HG03571 (cell line): ENCODE results near the gene ITGA3.

Experiments
- ATAC-seq: cut with Tn5 transposase; IDR thresholded peaks from one replicate; pipeline ENCODE4 v1.9.1; 2021; ENCODE audit not compliant: unreplicated experiment

The ITGA3 gene

DNA sequence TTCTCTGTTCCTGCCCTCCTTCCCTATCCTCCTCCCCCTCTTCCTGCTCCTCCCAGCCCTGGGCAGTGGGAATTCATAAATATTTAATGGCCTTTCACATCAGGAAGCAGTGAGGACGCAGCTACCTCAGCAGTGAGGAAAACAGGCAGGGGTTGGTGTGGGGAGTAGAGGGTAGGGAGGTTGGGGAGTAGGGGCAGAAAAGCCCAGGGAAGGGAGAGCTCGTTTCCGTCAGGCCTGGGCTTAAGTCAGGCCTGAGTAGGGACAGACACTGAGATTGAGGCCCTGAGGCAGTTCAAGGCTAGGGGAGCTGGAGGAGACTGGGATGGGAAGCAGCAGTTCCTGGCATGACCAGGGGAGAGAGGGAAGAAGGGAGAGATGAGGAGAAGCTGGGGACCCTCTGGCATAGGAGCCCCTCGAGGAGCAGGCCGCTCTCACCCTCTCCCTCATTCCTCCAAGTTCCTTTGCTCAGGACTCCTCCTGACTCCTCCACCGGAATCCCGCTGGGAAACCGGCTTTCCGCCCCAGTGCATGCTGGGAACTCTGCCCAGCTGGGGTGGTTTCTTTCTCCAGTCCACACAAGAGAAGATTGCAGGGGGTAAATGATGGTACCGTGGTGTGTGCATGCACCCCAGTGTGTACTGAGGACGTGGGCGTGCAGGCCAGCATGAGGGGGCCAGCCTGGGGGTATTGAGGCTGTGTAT lies 67.9 kb downstream of the ITGA3 start:
- ATAC-seq: no peak

DNA sequence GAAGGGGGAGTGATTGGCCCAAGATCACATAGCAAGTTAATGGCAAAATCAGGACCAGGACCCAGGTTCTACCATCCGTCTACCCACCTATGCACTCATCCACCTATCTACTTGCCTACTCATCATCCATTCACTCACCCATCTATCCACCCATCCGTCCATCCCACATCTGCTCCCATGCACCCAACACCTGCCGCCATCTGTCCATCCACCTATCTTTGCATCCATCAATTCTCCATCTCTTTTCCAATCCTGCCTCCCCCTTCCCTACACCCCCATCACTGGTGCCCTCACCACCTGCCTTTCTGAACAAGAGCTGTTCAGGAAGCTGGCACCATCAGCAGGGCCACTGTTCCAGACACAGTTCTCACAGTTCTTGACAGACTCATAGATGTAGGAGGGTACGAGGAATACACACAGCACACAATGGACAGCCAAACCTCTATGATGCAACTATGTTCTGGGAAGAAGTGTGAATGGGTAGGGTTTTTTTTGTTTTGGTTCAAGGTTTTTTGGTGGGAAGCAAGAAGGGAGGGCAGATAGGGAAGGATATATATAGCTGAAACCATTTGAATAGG lies 69.6 kb downstream of the ITGA3 start:
- ATAC-seq: no peak

DNA sequence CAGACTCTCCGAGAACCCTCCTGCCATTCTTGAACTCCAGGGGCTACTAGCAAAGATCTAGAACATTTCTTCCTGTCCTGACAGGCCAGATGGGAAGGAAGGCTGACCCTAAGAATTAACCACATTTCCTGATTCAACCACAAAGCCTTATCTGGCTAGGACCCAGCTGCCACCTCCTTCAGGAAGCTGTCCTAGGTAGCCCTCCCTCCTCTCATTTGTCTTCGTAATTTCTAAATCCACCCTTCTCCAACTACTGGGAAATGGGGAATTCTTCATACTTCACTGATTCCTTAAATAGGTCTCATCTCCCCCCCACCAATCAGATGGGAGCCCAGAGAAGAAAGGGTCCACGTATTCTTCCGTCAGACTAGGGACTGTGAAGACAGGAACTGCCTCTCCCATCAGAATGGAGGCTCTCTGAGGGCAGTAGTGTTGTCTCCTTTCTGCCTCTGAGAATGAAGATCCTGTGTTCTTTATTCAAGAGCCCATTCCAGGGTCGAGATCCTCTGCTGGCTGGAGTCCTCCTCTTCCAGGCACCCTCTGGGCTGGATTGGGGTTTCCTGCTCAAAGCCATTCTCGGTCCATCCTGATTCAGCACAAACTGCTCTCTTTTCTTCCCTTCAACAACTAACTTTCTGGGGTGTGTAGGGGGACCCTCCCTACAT lies 71.9 kb downstream of the ITGA3 start:
- ATAC-seq: no peak

DNA sequence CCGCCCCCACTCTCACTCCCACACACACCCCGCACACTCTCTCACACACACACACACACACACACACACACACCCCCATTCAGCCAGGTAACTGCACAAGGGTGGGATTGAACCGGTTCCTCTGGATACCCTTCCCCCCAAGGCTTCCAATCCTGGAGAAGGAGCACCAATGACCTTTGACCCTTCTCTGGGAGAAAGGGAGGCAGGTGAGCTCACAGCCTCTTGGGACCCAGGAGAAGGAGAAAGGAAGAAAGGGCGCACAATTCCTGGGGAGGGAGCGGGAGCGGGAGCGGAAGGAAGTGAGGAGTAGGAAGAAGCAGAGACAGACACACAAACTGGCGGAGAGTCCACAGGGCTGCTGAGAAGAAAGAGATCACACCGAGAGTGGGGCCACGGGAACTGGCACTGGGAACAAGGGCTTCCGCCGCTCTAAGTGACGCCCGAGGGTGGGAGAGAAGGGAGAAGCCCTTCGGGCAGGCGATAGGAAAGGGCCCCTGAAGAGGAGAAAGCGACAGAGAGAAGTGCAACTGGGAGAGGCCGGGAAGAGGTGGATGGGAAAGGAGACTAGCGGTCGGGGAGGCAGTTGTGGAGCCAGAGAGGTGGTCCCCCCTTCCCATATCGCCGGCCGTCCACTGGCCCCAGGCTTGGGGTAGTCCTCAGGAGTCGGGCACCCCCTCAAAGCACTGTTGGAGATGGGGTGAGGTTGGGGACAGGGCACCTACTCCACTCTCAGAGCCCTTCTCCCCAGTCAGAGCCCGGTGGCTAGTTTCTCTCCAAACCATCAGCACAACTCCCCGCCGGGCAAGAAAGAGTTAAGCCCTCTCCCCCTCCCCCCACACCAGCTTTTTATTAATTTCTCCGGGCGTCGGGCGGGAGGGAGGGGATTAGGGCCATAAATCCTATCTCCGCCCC lies 72.8 kb downstream of the ITGA3 start:
- ATAC-seq: no peak

DNA sequence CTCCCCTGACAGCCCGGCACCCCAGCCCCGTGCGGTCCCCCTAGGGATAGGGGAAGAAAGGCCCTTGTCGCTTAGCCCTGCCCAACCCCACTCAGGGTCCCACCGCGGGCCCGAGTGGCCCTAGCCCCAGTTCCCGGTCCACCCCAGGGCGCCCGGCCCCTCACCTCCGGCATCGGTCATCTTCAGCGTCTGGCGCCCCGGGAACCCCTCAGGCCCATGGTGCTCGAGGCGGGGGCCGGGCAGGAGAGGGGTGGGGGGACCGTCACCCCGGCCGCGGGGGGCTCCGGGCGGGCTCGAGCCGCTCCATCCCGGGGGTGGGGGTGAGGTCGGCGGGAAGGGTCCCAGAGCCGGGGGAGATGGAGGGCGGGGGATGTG lies 73.4 kb downstream of the ITGA3 start:
- ATAC-seq: no peak

DNA sequence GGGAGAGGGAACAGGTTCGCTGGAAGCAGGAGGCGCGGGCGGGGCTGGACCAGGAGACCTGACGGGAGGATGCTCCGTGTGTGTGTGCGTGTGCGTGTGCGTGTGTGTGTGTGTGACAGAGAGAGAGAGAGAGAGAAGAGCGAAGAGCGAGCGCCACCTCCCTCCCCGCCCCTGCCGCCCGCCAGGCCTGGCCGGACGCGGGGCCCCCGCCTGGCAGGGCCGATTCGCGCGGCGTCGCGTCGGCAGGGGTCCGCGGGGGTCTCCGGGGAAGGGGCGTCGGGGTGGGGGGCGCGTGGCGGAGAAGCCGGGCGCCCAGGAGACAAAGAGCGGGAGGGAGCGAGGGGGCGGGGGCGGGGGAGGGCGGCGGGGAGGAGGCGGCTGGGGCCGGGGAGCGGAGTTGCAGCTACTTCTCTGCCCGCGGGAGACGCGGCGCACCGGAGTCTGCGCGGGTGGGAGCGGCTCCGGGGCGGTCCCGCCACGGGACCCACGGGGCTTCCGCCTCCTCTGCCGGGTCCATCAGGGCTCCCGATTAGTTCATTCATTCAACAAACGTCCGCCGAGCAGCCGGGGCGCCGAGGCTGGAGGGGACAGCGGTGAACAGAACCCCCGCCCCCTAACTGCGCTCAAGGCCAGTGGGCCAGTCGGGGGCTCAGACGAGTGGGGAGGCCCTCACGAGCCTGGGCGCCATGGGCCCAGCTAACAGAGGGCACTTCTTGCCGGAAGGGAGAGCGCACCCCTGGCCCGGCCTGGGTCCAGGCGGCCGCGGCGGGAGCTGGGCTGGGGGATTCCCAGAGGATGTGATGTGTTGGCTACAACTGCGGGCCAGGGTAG lies 74.0 kb downstream of the ITGA3 start, which contains the start of gene SAMD14:
SAMD14 (minus strand) TSS at position 433 of the 831 bp plus-strand sequence. CDS start 5,201 bp downstream, outside the sequence.
- ATAC-seq: no peak

DNA sequence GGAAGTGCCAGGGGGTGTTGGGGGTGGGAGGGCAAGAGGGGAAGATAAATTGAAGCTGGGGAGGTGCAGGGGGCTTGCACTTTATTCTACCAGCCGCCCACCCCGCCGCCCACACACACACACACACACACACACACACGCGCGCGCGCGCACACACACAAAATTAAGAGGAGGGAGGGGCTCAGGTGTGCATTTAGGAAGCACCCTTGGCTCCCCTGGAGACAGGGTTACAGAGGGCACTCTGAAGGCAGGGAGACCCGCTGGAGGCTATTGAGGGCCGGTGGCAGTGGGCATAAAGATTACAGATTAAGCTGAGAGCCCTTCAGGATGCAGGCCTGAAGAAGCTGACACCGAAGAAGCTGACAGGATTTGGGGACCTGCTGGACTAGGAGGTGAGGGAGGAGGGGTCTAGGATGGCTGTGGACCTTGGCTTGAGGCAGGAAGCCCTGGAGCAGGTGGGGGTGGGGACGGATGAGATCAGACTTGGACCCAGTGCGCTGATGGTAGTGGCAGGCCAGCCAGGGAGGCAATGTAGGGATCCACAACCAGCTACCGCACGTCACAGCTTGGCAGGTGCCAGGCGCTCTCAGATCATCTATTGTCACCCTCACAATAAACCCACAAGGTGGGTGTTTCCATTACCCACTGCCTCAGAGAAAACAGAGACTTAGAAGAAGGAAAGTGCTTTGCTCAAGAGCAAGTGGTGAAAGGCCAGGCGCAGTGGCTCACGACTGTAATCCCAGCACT lies 74.8 kb downstream of the ITGA3 start:
- ATAC-seq: no peak

DNA sequence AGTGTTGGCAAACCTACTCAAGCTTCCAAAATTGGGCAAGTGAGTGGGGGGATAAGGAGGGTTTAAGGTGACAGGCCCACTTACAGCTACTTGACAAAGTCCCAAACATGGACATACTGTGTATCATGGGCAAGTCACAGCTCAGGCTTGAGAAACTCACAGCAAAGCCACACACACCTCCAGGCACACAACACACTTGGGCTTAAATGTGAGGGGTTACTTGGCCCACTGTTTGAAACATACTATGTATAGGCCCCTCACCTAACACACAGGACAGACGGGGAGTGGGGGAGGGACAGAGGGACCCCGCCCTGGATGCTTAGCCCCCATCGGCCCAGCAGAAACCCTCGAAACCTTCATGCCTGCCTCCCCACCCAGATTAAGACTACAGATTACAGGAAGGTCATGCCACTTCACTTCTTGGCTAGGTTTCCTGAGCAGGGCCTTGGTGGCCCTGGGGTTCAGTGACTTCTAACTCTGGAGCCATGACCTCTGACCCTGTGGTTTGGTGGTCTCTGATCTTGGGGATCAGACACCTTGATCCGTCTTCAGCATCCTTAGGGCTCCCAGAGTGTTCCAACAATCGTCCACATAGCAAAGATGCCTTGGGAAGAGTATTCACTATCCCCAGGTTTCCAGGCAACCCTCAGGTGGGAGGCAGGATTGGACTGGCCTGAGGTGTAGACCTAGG lies 76.3 kb downstream of the ITGA3 start:
- no peak for ATAC-seq

DNA sequence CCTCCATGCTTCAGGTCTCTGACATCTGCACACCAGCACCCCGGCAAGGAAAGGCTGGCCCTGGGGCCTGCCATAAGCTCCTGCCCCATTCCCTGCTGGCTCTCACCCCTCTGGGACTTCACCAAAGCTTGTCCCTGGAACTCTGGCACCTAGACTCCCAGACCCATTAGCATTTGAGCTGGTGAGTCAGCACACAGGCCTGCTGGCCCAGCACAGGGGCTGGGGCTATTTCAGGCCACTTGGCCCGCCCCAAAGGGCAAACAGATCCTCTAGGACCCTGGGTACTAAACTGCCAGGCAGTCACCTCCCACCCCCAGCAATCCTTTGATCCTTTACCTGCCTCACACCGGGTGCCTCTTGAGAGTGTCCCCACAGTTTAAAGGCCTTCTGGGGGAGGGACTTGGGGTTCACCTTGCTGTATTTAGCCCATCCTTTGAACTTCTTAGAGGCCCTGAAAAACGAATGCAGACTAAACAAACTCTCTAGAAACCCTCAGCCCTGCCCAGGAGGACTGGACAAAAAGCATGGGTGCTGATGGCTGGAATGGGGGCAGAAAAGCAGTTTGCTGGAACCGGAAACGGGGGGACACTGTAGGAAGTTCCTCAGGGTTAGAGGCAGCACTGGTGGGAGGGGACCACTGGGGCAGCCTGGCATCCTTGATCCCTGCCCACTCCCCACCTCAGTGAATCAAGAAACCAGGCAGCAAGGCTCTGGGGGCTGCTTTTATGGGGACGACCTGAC lies 77.3 kb downstream of the ITGA3 start:
- no peak for ATAC-seq

DNA sequence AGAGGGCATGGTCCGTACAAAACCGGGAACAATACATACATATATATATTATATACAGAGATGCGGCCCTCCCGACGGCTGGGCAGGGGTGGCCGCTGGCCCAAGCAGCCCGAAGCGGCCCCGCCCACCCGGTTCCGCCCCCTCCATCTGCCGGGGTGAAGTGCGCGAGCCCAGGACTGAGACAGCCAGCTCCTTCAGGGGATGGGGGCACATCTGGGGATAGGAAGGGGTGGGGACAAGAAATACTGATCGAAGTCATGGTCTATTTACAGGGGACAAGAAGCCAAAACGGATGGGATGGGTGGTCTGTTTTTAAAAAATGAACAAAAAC lies 77.8 kb downstream of the ITGA3 start:
- ATAC-seq: no peak

DNA sequence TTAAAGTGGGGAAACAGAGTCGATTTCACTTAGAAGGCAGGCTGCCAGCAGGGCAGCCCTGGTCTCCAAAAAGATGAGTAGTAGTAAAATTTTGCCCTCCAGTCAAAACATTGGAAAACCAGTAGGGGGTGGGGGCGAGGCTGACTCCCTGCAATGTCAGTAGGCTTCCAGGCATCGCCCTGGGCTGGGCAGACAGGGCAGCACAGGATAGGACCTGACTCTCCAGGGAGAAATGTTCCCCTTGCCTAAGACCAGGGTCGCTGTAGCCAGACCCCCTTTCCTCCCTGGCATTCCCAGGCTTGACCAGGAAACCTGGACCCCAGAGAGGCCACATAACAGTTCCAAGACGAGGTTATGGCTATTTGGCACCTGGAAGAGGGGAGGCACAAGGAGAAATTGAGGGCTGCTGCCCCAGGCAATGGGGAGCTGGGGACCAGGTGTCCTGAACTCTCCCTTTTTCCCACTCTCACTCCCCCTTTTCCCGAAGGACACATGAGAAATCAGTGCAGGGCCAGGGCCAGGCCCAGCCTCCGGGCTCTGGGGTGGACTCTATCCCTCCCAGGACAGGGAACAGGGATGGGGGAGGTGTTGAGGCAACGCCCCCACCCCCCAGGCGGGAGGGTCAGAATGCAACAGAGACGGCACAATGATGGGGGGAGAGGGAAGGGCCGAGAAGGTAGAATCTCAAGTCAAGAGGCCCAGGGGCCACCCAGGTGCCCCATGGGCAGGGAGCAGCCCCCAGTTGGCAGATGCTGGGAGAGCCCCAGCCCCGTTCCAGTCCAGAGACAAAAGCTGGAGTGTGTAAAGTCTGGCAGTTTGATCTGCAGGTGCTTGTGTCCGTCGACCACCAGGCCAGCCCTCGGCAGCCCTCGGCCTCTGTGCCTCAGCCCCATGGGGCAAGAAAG lies 78.5 kb downstream of the ITGA3 start:
- ATAC-seq: no peak

DNA sequence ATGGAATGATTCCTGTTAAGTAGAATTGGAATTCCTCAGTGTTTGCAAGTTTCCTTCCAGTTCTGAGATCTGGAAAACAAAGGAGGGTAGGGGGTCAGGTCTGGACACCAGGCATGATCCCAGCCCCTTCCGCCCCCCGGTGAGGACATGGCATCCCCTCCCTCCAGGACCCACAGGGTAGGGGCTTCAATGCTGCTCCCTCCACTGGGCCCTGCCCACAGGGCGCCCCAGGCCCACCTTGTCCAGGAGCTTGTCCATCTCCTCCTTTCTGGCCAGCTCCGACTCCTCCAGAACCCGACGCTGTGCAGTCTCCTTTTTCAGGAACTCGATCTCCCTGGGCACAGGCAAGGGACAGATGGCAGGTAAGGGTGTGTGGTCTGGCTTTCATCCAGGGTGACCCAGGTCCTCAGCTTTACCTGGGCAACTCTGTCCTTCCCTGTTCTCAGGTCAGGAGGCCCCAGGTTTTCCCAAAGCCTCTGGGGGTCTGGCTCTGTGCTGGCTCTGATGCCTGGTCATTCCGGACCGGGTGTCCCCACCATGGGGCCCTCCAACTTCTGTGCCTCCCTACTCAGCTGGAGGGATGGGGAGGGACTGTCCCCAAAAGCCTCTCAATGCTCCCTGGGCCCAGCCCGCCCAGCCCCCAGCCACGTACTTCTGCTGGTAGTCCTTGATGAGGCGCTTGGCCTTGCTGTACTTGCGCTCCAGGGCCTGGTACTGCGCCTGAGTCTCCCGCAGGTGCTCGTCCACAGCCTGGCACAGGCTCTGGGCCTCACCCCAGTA lies 79.6 kb downstream of the ITGA3 start:
- ATAC-seq: no peak

DNA sequence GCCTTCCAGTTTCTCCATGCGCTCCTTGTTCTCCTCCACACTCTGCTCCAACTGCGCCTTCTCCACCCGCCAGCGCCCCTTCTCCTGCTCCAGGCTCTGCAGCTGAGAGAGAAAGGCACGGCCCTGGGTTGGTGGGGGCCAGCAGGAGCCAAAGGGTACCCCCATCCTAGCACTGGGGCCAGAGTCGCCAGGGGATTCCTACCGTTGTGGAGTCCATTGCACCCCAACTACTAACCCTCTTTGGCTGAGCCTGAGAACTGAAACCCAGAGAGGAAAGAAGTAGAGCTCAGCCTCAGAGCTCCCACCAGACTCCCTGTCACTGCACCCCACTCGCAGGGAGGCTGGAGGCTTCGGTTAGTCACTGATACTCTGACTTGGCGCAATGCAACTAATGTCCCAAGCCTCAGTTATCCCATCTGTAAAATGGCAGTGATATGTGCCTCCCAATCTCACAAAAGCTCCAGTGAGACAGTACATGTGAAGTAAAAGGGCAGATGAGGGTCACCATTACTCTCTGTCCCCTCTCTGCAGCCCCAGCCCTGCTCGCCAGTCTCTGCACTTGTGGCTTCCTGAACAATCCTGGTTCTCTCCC lies 80.3 kb downstream of the ITGA3 start:
- no peak for ATAC-seq

DNA sequence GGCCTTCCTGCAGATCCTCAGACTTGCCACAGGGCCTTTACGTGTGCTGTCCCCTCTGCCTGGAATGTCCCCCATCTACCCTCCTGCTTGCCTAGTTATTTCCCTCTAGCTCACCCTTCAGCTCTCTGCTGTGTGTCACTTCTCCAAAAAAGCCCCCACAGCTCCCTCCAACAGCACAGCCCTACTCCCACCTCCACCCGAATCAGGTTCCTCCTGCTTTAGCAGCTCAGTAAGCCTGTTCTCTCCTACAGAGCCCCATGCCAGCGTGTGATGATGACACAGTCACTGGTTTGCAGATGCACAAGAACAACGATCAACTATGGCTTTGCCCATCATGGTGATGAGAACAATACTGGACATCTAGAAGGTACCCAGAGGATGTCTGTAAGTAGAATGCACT lies 81.1 kb downstream of the ITGA3 start:
- ATAC-seq: no peak

DNA sequence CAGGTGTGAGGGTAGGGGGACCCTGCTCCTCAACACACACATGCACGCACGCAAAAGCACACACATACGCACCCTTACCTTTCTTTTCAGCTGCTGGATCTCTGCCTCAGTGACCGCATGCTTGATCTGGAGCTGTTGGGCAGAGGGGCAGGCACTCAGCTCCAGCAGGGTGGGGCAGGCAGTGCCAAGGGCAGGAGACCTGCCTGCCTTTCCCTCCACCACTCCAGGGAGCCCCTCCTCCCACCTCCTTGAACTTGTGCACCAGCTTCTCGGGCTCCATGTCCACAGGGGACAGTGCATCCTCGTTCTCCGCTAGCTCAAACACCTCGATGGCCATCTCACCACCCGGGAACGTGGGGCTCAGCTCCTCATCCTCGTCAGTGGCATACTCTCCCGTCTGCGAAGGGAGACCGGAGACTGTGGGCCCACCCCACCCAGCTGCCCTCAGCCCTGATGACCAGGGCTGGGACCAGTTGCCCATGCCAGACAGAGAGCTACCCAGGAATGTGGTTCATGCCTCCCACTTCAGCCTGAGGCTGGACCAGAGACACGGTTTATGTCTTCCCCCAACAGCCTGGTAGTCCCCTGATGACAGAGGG lies 83.4 kb downstream of the ITGA3 start:
- ATAC-seq: no peak
